NT2/D1 (cell line): ENCODE data around the gene WBP2NL.
"Not testable (repeated sequence)": the region's sequence is repeated elsewhere in the genome, so short reads cannot be mapped to it uniquely, and the experiment has no call there.

ENCODE experiments used
- DNase-seq: peaks from one replicate; pipeline ENCODE4 v3.0.0-alpha.2; 2011; ENCODE audit warnings: low read depth, low spot score
- H3K27me3 ChIP-seq: 2 replicates; pipeline ENCODE4 v1.6.0; 2011; ENCODE audit warnings: mild to moderate bottlenecking; ENCODE audit not compliant: insufficient read length, insufficient read depth
- H3K36me3 ChIP-seq: 2 replicates; pipeline ENCODE4 v1.6.1; 2011; ENCODE audit warnings: mild to moderate bottlenecking, low read length, mixed read lengths; ENCODE audit not compliant: insufficient read depth, insufficient read length
- H3K4me1 ChIP-seq: 2 replicates; pipeline ENCODE4 v1.5.1; 2011; ENCODE audit not compliant: insufficient read depth, insufficient read length
- H3K4me3 ChIP-seq: 2 replicates; pipeline ENCODE4 v1.5.1; 2011; ENCODE audit warnings: low read depth; ENCODE audit not compliant: insufficient read length
- H3K9ac ChIP-seq: 2 replicates; pipeline ENCODE4 v1.6.0; 2011; ENCODE audit warnings: low read depth; ENCODE audit not compliant: insufficient read length
- H3K9me3 ChIP-seq: 2 replicates; pipeline ENCODE4 v1.5.1; 2011; ENCODE audit warnings: mild to moderate bottlenecking, low read length; ENCODE audit not compliant: insufficient read depth
- SUZ12 ChIP-seq: IDR thresholded peaks from 2 replicates; pipeline ENCODE4 v1.6.1; 2011; ENCODE audit not compliant: insufficient read length, insufficient read depth; ENCODE audit errors: extremely low read depth
- YY1 ChIP-seq: IDR thresholded peaks from 2 replicates; pipeline ENCODE4 v1.6.1; 2011; ENCODE audit not compliant: insufficient read length, insufficient read depth
- ZNF274 ChIP-seq: IDR thresholded peaks from 2 replicates; pipeline ENCODE4 v1.6.1; 2011; ENCODE audit warnings: mild to moderate bottlenecking, low read depth, low read length

The WBP2NL gene

DNA sequence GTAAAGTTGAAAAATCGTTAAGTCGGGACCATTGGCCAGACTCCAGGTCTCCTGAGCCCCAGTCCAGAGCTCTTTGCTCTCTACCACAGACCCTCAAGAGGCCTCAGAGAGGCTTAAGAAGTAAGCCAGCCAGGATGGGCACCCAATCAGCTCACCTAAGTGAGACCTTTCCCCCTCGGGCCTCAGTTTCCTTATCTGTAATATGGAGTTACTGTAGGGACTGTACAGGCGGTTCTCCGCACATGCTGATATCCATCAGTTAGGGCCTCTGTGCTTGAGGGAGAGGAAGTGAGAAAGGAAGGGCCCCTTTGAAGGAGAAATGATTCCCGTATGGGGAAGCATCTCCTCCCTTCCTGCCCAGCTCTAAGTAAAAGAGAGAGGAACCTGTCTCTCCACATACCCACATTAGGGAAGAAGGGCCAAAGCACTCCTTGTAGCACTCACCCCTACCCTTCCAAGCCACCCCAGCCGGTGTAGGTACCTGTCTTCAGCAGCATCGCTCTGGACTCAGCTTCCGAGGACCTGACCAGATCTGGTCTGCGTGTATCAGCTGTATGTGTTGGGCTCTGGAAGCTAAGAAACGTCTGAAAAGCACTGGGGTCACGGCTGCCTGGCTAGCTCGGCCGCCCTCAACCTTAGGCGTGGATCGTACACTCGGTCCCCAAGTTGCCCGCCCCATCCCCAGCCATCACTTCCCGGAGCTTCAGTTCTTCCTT is 71.4 kb downstream of the WBP2NL start:
- Histone ChIP-seq H3K4me1 (peaks cover 14% of the 10 kb centered on the region), H3K4me3 (peak overlapping the region; percentile 58), H3K27me3 (peaks cover 4% of the 10 kb centered on the region), H3K36me3 (peaks cover 31% of the 10 kb centered on the region), H3K9ac (peak overlapping the region; percentile 77), H3K9me3 (0 out of 2 replicates have a peak, but pooled peaks cover 2% of the 10 kb centered on the region)
- no peak for DNase-seq
- TF ChIP-seq SUZ12 (no peak), YY1 (no peak), ZNF274 (no peak)

DNA sequence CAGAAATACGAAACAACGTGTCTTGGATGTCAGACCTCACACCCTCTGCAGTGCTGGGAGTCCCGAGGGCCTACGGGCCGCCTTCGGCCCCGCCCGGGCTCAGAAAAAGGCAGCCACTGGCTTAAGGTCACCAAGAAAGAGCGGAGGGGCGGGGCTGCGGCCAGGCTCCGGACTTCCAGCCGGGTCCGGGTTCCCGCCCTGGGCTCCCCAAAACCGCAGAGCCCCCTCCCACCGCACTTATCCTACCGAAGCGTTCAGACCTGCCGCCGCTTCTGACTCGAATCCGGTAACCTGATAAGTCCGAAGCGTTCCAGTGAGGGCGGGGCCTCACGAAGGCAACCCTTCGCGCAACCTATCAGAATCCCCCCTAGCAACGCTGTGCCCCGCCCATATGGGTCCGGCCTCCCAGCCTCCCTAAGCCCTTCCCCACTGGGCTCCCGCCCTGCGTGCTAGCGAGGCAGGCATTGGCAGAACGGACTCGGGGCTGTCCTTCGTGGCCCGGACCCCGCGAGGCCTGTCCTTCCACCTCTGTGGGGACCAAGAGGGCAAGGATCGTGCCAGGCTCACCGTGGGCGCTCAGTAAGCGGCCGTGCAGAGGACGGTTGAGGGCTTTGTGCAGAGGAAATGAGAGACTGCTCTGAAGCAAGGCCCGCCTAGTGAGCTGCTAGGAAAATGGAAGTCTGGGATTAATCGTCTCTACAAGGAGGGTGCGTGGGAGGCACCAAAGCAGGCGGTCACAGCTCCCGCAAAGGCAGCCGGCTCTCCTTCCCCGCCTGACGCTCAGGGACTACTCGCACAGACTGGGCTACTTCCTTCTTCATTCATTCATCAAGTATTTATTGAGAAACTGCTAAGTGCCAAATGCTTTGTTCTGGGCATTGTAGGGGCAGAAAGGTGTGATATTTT is 72.2 kb downstream of the WBP2NL start, which contains the start of gene NAGA:
Gene NAGA (minus strand): TSS at position 296 of the 906 bp plus-strand sequence. CDS start 515 bp downstream, outside the sequence.
- DNase-seq: peak; percentile 86
- TF ChIP-seq SUZ12: no peak
- no peak for TF ChIP-seq YY1
- no peak for TF ChIP-seq ZNF274
- H3K27me3 ChIP-seq: peaks cover 4% of the 10 kb centered on the region
- peaks cover 9% of the 10 kb centered on the region for H3K4me1 ChIP-seq
- peaks cover 35% of the 10 kb centered on the region for H3K36me3 ChIP-seq
- H3K9ac ChIP-seq: peak within 1 kb of the TSS; percentile 83
- peak within 1 kb of the TSS; percentile 58 for H3K4me3 ChIP-seq
- peaks cover 9% of the 10 kb centered on the region; the same call in 1 of the 2 replicates for H3K9me3 ChIP-seq

DNA sequence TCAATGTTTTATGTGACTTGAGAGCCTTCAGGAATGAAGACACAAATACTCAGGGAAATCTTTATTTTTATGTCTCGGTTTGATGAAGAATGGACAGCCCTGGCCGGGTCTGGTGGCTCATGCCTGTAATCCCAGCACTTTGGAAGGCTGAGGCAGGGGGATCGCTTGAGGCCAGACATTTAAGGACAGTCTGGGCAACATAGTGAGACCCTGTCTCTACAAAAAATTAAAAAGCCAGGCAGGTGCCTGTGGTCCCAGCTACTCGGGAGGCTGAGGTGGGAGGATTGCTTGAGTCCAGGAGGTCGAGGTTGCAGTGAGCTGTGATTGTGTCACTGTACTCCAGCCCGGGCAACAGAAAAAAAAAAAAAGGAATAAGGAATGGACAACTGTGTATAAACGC is 72.9 kb downstream of the WBP2NL start:
- not testable (repeated sequence) for H3K4me3 ChIP-seq, H3K9ac ChIP-seq, H3K4me1 ChIP-seq

DNA sequence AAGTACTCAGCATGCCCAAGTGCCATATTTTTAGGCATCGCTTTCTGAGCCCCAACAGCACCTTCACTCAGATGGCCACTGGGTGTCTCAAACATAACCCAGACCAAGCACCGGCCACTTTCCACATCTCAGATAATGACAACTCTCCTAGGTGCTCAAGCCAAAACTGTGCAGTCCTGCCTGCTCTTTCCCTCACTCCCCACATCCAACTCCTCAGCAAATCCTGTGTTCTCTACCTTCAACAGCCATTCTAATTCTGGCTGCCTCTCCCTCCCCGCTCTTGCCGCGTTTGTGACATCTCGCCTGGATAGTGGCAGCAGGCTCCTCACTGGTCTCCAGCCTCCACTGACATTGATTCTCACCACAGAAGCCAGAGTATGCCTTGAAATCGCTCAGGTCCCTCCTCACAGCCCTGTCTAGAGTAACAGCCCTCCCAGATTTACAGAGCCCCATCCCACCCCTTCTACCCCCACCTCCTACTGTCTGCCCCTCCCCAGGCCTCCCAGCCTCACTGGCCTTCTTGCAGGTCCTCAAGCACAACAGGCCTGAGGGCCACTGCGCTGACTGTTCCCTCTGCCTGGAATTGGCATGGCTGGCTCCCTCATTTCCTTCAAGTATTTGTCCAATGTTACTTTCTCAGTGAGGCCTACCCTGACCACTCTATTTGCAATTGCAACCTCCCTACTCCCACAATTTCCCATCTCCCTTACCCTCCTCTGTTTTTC is 74.2 kb downstream of the WBP2NL start:
- no peak overlapping the region for H3K4me3 ChIP-seq
- peaks cover 4% of the 10 kb centered on the region for H3K27me3 ChIP-seq
- no peak overlapping the region for H3K9ac ChIP-seq
- peaks cover 1% of the 10 kb centered on the region for H3K4me1 ChIP-seq
- peaks cover 29% of the 10 kb centered on the region for H3K36me3 ChIP-seq
- TF ChIP-seq SUZ12 (no peak), YY1 (no peak), ZNF274 (no peak)
- DNase-seq: no peak
- peaks cover 9% of the 10 kb centered on the region; the same call in 1 of the 2 replicates for H3K9me3 ChIP-seq

More for the DNA sequence above, 72.9 kb downstream of the WBP2NL start:
- peaks cover 31% of the 10 kb centered on the region for H3K36me3 ChIP-seq
- not testable (repeated sequence) for DNase-seq, H3K27me3 ChIP-seq, H3K9me3 ChIP-seq

DNA sequence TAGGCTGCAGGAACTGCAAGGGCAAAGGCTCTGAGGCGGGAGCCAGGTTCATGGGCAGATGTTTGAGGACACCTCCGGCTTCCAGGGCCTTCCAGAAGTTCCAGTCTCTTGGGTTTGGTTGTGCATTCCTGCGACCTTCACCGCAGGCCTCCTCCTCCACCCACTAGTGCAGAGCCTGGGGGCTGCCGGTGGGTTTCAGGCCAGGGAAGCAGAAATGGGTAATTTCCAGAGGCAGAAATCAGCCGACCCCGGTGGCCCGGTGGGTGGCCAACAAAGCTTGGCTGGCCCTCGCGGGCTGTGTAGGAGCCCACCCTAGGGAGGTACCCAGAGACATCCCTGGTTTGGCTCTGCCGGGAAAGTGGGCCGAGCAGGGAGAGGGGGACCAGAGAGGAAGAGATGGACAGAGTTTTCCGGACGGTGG is 75.0 kb downstream of the WBP2NL start:
- Histone ChIP-seq H3K27me3 (peaks cover 4% of the 10 kb centered on the region), H3K4me3 (peak overlapping the region; percentile 34), H3K9ac (peak overlapping the region; percentile 74), H3K9me3 (peaks cover 9% of the 10 kb centered on the region; the same call in 1 of the 2 replicates), H3K36me3 (peaks cover 26% of the 10 kb centered on the region), H3K4me1 (peaks cover 1% of the 10 kb centered on the region)
- no peak for DNase-seq
- no peak for TF ChIP-seq YY1
- no peak for TF ChIP-seq SUZ12
- no peak for TF ChIP-seq ZNF274

DNA sequence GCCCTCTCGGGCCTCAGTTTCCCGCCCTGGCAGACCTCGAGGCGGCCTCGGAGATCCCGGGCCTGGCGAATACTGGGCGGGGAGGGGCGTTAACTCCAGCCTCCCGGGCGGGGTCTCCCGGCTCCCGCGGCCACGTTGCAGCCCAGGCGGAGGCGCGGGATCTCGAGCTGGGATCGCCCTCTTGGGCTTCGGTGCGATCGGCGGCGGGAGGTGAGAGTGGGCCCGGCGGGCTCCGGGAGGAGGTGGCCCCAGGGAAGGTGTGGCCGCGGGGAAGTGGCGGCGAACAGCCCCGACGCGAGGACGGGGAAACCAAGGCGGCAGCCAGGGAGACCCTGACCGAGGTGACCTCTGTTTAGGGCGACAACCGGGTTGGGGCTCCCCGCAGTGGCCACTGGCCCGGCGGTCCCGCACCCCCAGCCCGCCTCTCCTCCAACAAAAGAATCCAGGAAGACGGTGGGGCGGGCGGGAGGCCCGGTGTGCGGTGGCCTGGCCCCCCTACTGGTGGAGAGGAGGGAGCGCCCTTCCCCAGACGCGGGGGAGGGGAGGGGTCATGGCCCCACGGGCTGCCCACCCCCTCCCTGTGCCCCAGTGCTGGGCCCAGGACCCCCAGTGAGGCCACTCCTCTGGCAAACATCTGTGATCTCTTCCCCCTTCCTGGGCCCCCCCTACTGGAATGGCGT is 75.7 kb downstream of the WBP2NL start, which contains the start of gene PHETA2:
Gene PHETA2 (plus strand): TSS at position 117 of the 680 bp plus-strand sequence. CDS start 3,046 bp downstream, outside the sequence.
- no peak for TF ChIP-seq ZNF274
- no peak for TF ChIP-seq SUZ12
- no peak for TF ChIP-seq YY1
- Histone ChIP-seq H3K9ac (peak within 1 kb of the TSS; percentile 74), H3K27me3 (peaks cover 4% of the 10 kb centered on the region), H3K4me1 (peaks cover 1% of the 10 kb centered on the region), H3K36me3 (peaks cover 26% of the 10 kb centered on the region), H3K4me3 (peak within 1 kb of the TSS; percentile 34), H3K9me3 (peaks cover 9% of the 10 kb centered on the region; the same call in 1 of the 2 replicates)
- no peak for DNase-seq
